NCI-H748 (cell line): ENCODE data around the gene ZNF25.
"Not testable (repeated sequence)": the region's sequence is repeated elsewhere in the genome, so short reads cannot be mapped to it uniquely, and the experiment has no call there.

Experiments used
- DNase-seq: peaks from one replicate; lab custom pipeline; 2025; ENCODE audit not compliant: unreplicated experiment; lab: John Stamatoyannopoulos, UW

ZNF25 gene

GRCh38 chr10:37948210-37948609, 28.2 kb downstream of the ZNF25 start:
- no peak for DNase-seq

- DNase-seq = no peak
These were observed 28.9 kb downstream of the ZNF25 start for GRCh38 chr10:37947526-37947925.

GRCh38 chr10:37937864-37938263, 38.6 kb downstream of the ZNF25 start:
- no peak for DNase-seq

- DNase-seq = no peak
These were observed 41.7 kb downstream of the ZNF25 start for GRCh38 chr10:37934791-37935190.

GRCh38 chr10:37930423-37930822, 46.0 kb downstream of the ZNF25 start:
- DNase-seq = no peak

GRCh38 chr10:37908165-37908564, 68.3 kb downstream of the ZNF25 start:
- not testable (repeated sequence) for DNase-seq

- no peak for DNase-seq
These were observed 70.1 kb downstream of the ZNF25 start for GRCh38 chr10:37906382-37906781.
